Karpas-422 (cell line): Measurements from ENCODE around the gene FAAH2. TPM values are rescaled to one million over a fixed set of nuclear protein-coding genes. Genes with fewer than 3 reads are reported as not detected.

Experiments used
- DNase-seq: peaks from one replicate; pipeline ENCODE4 v3.0.0-alpha.2; 2015
- H2AFZ ChIP-seq: fragments of 200-600 bp; sonication (generic); 2 replicates; pipeline ENCODE4 v1.6.1; 2014; ENCODE audit warnings: antibody characterized with exemption, low read length, mixed read lengths
- H3K27ac ChIP-seq: fragments of 200-600 bp; sonication (generic); 2 replicates; pipeline ENCODE4 v1.5.1; 2014; ENCODE audit warnings: mild to moderate bottlenecking, low read length, moderate library complexity
- H3K27me3 ChIP-seq: fragments of 200-600 bp; sonication (generic); 2 replicates; pipeline ENCODE4 v1.6.1; 2014; ENCODE audit warnings: low read length, mixed read lengths
- H3K36me3 ChIP-seq: fragments of 200-600 bp; sonication (generic); 2 replicates; pipeline ENCODE4 v1.6.1; 2014; ENCODE audit warnings: low read length, mixed read lengths; ENCODE audit not compliant: insufficient read depth
- H3K4me1 ChIP-seq: fragments of 200-600 bp; sonication (generic); 2 replicates; pipeline ENCODE4 v1.6.1; 2014; ENCODE audit warnings: mild to moderate bottlenecking, low read length, mixed read lengths
- H3K4me2 ChIP-seq: fragments of 200-600 bp; sonication (generic); 2 replicates; pipeline ENCODE4 v1.6.1; 2014; ENCODE audit warnings: low read length, low read depth, mild to moderate bottlenecking; ENCODE audit not compliant: poor library complexity, severe bottlenecking
- H3K4me3 ChIP-seq: fragments of 200-600 bp; sonication (generic); 2 replicates; pipeline ENCODE4 v1.5.1; 2014; ENCODE audit warnings: mild to moderate bottlenecking, antibody characterized with exemption, low read length, mixed read lengths
- H3K79me2 ChIP-seq: fragments of 200-600 bp; sonication (generic); 2 replicates; pipeline ENCODE4 v1.6.1; 2014; ENCODE audit warnings: mild to moderate bottlenecking, low read length, mixed read lengths
- H3K9ac ChIP-seq: fragments of 200-600 bp; sonication (generic); 2 replicates; pipeline ENCODE4 v1.6.0; 2014; ENCODE audit warnings: low read length
- H3K9me2 ChIP-seq: fragments of 200-600 bp; sonication (generic), shearing (Covaris generic); replicated peaks from 2 replicates; pipeline ENCODE4 v1.6.0; 2014; ENCODE audit warnings: mild to moderate bottlenecking, low read length, moderate library complexity; ENCODE audit not compliant: insufficient read depth
- H3K9me3 ChIP-seq: fragments of 300-700, 200-600 bp; sonication (generic); 2 replicates; pipeline ENCODE4 v1.6.1; 2014; ENCODE audit warnings: low read length, mixed read lengths
- H4K20me1 ChIP-seq: fragments of 200-600 bp; sonication (generic); 2 replicates; pipeline ENCODE4 v1.6.1; 2014; ENCODE audit warnings: mild to moderate bottlenecking, antibody characterized with exemption, low read length, low read depth; ENCODE audit not compliant: insufficient read depth
- total RNA-seq: library from RNA; depleted of rRNA; stranded (reverse); fragments of >200 nt; shearing (Covaris generic); gene quantifications from 2 replicates; pipeline ENCODE4 v1.2.3, GENCODE V29; 2014; ENCODE audit warnings: low replicate concordance; rRNA removed

Gene FAAH2
- total RNA-seq, 1 experiment from 2014 or later: not detected

- H3K9ac ChIP-seq: no peak overlapping the region
- H4K20me1 ChIP-seq: no peaks in the 10 kb centered on the region
- no peak overlapping the region for H3K27ac ChIP-seq
- H3K4me1 ChIP-seq: no peaks in the 10 kb centered on the region
- no peaks in the 10 kb centered on the region for H3K27me3 ChIP-seq
- DNase-seq: peak; percentile 75
- no peaks in the 10 kb centered on the region for H3K79me2 ChIP-seq
- H3K4me2 ChIP-seq: no peak overlapping the region
- H3K36me3 ChIP-seq: no peaks in the 10 kb centered on the region
- H2AFZ ChIP-seq: no peak overlapping the region
- no peaks in the 10 kb centered on the region for H3K9me2 ChIP-seq
- H3K9me3 ChIP-seq: no peaks in the 10 kb centered on the region
- no peak overlapping the region for H3K4me3 ChIP-seq
These were observed 167.4 kb downstream of the FAAH2 start for GRCh38 chrX:57453901-57454300.

GRCh38 chrX:57481514-57481913, 195.0 kb downstream of the FAAH2 start:
- H4K20me1 ChIP-seq: no peaks in the 10 kb centered on the region
- H3K36me3 ChIP-seq: no peaks in the 10 kb centered on the region
- no peaks in the 10 kb centered on the region for H3K9me3 ChIP-seq
- H3K4me3 ChIP-seq: no peak overlapping the region
- no peak overlapping the region for H3K4me2 ChIP-seq
- no peak overlapping the region for H3K9ac ChIP-seq
- H2AFZ ChIP-seq: no peak overlapping the region
- H3K27ac ChIP-seq: no peak overlapping the region
- no peaks in the 10 kb centered on the region for H3K27me3 ChIP-seq
- DNase-seq: no peak
- no peaks in the 10 kb centered on the region for H3K79me2 ChIP-seq
- H3K4me1 ChIP-seq: no peaks in the 10 kb centered on the region
- H3K9me2 ChIP-seq: no peaks in the 10 kb centered on the region

GRCh38 chrX:57516491-57516890, 230.0 kb downstream of the FAAH2 start:
- Histone ChIP-seq H3K9me3 (peaks cover 4% of the 10 kb centered on the region), H3K27me3 (no peaks in the 10 kb centered on the region), H3K9me2 (no peaks in the 10 kb centered on the region), H3K27ac (no peak overlapping the region), H2AFZ (no peak overlapping the region), H3K79me2 (no peaks in the 10 kb centered on the region), H3K9ac (no peak overlapping the region), H3K36me3 (no peaks in the 10 kb centered on the region), H3K4me2 (no peak overlapping the region), H3K4me1 (no peaks in the 10 kb centered on the region), H3K4me3 (no peak overlapping the region), H4K20me1 (no peaks in the 10 kb centered on the region)
- DNase-seq: no peak

GRCh38 chrX:57519578-57520118, 233.1 kb downstream of the FAAH2 start:
- no peak overlapping the region for H3K27ac ChIP-seq
- no peaks in the 10 kb centered on the region for H3K4me1 ChIP-seq
- no peak overlapping the region for H3K4me3 ChIP-seq
- H3K9ac ChIP-seq: no peak overlapping the region
- no peaks in the 10 kb centered on the region for H4K20me1 ChIP-seq
- no peaks in the 10 kb centered on the region for H3K36me3 ChIP-seq
- DNase-seq: no peak
- no peaks in the 10 kb centered on the region for H3K9me3 ChIP-seq
- H2AFZ ChIP-seq: no peak overlapping the region
- H3K79me2 ChIP-seq: no peaks in the 10 kb centered on the region
- H3K27me3 ChIP-seq: no peaks in the 10 kb centered on the region
- no peak overlapping the region for H3K4me2 ChIP-seq
- no peaks in the 10 kb centered on the region for H3K9me2 ChIP-seq

GRCh38 chrX:57528670-57529255, 242.3 kb downstream of the FAAH2 start:
- H4K20me1 ChIP-seq: no peaks in the 10 kb centered on the region
- no peak overlapping the region for H3K27ac ChIP-seq
- H3K79me2 ChIP-seq: no peaks in the 10 kb centered on the region
- no peak overlapping the region for H2AFZ ChIP-seq
- no peaks in the 10 kb centered on the region for H3K9me2 ChIP-seq
- H3K4me2 ChIP-seq: no peak overlapping the region
- H3K27me3 ChIP-seq: no peaks in the 10 kb centered on the region
- H3K4me1 ChIP-seq: no peaks in the 10 kb centered on the region
- H3K9me3 ChIP-seq: no peaks in the 10 kb centered on the region
- no peaks in the 10 kb centered on the region for H3K36me3 ChIP-seq
- peak; percentile 69 for DNase-seq
- H3K9ac ChIP-seq: no peak overlapping the region
- H3K4me3 ChIP-seq: no peak overlapping the region

Other genes with a start within 250 kb of the FAAH2 start
- gene SPIN2B, start 165.2 kb upstream of the FAAH2 start, total RNA-seq: 7.5 and 10.5 TPM in 2 replicates
- gene SPIN2A, start 149.3 kb upstream of the FAAH2 start, total RNA-seq: 0.97 TPM in 1 of 2 replicates, not detected in the other